ENCODE measurements around the gene PIPOX. TPM values are rescaled to one million over a fixed set of nuclear protein-coding genes. Genes with fewer than 3 reads are reported as not detected.

Gene PIPOX
- total RNA-seq, 1 donor from 2014 or later: 0.26 TPM

DNA sequence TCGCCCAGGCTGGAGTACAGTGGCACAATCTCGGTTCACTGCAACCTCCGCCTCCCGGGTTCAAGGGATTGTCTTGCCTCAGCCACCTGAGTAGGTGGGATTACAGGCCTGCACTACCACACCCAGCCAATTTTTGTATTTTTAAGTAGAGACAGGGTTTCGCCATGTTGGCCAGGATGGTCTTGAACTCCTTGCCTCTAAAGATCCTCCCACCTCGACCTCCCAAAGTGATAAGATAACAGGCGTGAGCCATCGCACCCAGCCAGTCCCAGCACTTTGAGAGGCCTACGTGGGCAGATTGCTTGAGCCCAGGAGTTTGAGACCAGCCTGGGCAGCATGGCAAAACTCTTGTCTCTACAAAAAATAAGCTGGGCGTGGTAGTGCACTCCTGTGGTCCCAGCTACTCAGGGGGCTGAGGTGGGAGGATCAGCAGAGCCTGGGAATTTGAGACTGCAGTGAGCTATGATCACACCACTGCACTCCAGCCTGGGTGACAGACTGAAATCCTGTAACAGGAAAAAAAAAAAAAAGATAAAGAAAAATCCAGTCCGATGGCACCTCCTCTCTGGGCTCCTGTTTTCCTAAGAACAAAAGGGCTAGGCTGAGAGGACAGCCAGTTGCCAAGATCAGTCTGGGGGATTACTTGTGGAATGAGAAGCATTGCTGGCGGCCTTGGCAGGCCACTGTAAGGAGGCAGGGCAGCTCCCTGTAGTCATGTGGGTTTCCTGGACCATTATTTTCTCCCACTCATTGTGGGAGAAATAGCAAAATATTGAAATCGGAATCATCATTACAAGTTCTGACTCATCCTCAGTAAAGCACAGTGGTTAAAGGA lies 3.0 kb upstream of the PIPOX start:
- H3K4me3 ChIP-seq (ENCODE audit: low read depth, low read length): no peak overlapping the region
- TF ChIP-seq, protein P1, sequence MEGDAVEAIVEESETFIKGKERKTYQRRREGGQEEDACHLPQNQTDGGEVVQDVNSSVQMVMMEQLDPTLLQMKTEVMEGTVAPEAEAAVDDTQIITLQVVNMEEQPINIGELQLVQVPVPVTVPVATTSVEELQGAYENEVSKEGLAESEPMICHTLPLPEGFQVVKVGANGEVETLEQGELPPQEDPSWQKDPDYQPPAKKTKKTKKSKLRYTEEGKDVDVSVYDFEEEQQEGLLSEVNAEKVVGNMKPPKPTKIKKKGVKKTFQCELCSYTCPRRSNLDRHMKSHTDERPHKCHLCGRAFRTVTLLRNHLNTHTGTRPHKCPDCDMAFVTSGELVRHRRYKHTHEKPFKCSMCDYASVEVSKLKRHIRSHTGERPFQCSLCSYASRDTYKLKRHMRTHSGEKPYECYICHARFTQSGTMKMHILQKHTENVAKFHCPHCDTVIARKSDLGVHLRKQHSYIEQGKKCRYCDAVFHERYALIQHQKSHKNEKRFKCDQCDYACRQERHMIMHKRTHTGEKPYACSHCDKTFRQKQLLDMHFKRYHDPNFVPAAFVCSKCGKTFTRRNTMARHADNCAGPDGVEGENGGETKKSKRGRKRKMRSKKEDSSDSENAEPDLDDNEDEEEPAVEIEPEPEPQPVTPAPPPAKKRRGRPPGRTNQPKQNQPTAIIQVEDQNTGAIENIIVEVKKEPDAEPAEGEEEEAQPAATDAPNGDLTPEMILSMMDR (IDR thresholded peaks at IDR 0.05; ENCODE audit: insufficient read depth, low read length, severe bottlenecking): no peak
- H3K27me3 ChIP-seq (ENCODE audit: control insufficient read depth, insufficient read depth, low read length): peaks cover 11% of the 10 kb centered on the region
- FAIRE-seq (no peak), DNase-seq (ENCODE audit: low read depth) (peak; percentile 68)
- H3K36me3 ChIP-seq (ENCODE audit: control insufficient read depth, insufficient read depth, low read length): no peaks in the 10 kb centered on the region

DNA sequence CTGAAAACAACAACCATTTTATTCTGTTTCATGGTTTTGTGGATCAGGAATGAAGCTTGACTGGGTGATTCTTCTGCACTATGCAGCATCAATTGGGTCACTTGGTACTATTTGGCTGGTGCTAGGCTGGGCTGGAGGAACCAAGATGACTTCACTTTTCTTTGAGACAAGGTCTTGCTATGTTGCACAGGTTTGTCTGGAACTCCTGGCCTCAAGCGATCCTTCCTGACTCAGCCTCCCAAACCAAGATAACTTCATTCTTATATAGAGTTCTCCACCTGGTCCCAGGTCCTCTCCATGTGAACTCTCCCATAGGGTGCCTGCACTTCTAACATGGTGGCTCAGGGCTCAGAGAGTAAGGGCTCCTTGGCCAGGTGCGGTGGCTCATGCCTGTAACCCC lies 1.9 kb upstream of the PIPOX start:
- TF ChIP-seq, protein P1 (IDR thresholded peaks at IDR 0.05; ENCODE audit: insufficient read depth, low read length, severe bottlenecking): no peak
- peaks cover 8% of the 10 kb centered on the region for H3K27me3 ChIP-seq (ENCODE audit: control insufficient read depth, insufficient read depth, low read length)
- no peak for FAIRE-seq
- DNase-seq (ENCODE audit: low read depth): no peak
- no peak overlapping the region for H3K4me3 ChIP-seq (ENCODE audit: low read depth, low read length)
- no peaks in the 10 kb centered on the region for H3K36me3 ChIP-seq (ENCODE audit: control insufficient read depth, insufficient read depth, low read length)

DNA sequence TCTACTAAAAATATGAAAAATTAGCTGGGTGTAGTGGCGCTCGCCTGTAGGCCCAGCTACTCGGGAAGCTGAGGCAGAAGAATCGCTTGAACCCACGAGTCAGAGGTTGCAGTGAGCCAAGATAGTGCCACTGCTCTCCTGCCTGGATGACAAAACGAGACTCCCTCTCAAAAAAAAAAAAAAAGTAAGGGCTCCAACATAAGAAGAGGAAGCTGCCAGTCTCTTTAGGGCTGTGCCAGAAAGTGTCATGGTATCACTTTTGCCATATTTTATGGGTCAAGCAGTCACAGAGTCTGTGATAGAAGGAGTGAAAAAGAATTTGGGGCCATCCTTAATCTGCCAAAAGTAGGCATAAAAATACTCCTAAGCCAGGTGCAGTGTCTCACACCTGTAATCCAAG lies 1.4 kb upstream of the PIPOX start:
- peaks cover 6% of the 10 kb centered on the region for H3K27me3 ChIP-seq (ENCODE audit: control insufficient read depth, insufficient read depth, low read length)
- FAIRE-seq (no peak), DNase-seq (ENCODE audit: low read depth) (no peak)
- H3K36me3 ChIP-seq (ENCODE audit: control insufficient read depth, insufficient read depth, low read length): no peaks in the 10 kb centered on the region
- no peak overlapping the region for H3K4me3 ChIP-seq (ENCODE audit: low read depth, low read length)
- TF ChIP-seq, protein P1 (IDR thresholded peaks at IDR 0.05; ENCODE audit: insufficient read depth, low read length, severe bottlenecking): no peak

DNA sequence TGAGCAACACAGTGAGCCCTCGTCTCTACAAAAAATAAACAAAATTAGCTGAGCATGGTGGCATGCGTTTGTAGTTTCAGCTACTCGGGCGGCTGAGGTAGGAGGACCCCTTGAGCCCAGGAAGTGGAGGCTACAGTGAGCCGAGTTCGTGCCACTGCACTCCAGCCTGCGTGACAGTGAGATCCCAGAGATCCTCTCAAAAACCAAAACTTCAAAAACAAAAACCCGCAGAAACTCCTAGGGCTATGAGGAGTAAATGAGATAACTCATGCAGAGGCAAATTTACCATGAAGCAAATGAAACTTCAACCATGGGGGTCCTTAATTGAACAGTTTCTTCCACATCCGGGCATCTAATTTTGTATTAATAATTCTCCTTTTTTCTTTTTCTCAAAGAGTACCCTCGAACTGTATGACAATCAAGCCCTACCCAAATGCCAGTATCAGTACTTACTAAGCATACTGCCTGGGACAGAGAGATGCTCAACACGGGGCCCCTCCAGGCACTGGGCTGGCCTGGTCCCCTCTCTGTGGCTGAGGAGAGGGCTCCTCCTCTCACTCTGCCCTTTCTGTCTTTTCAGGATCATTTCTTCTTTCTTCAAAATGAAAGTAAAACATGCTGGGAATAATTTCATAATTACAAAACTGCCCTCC lies 789 bp upstream of the PIPOX start:
- Histone ChIP-seq H3K27me3 (ENCODE audit: control insufficient read depth, insufficient read depth, low read length) (peaks cover 6% of the 10 kb centered on the region), H3K4me3 (ENCODE audit: low read depth, low read length) (no peak overlapping the region), H3K36me3 (ENCODE audit: control insufficient read depth, insufficient read depth, low read length) (no peaks in the 10 kb centered on the region)
- FAIRE-seq (no peak), DNase-seq (ENCODE audit: low read depth) (no peak)
- TF ChIP-seq, protein P1 (IDR thresholded peaks at IDR 0.05; ENCODE audit: insufficient read depth, low read length, severe bottlenecking): no peak

DNA sequence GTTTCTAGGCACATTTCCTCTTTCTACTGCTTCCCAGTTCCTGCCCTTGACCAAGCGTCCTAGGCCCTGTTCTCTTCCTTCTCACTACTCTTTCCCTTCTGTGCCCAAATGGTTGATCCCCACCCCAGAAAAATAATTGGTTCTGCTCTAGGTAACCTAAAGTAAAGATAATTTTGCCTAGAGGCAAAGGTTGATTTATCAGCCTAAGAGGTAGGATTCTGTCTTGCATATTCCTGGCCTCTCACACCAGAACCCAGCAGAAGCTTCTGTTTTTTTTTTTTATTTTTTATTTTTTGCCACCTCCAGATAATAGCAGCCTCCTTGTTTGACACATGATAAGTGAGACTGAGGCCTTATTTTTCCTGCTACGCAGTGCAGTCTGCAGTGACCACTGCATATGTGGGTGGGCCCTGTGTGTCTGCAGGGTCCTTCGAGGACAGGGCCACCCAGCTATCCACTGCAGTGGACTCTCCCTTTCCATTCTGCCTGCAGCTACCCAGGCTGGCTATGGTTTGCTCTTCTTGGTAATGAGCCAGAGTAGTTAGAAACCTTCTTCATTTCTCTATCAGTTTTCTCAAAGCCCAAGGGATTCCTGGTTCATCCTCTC lies 701 bp downstream of the PIPOX start:
- no peak for FAIRE-seq
- H3K27me3 ChIP-seq (ENCODE audit: control insufficient read depth, insufficient read depth, low read length): peaks cover 1% of the 10 kb centered on the region

More for the DNA sequence above, 701 bp downstream of the PIPOX start:
- TF ChIP-seq, protein P1 (IDR thresholded peaks at IDR 0.05; ENCODE audit: insufficient read depth, low read length, severe bottlenecking): no peak
- Histone ChIP-seq H3K36me3 (ENCODE audit: control insufficient read depth, insufficient read depth, low read length) (no peaks in the 10 kb centered on the region), H3K4me3 (ENCODE audit: low read depth, low read length) (no peak overlapping the region)
- DNase-seq (ENCODE audit: low read depth): no peak
